Measurements from ENCODE around the gene UBFD1.
"Not testable (repeated sequence)": the region's sequence is repeated elsewhere in the genome, so short reads cannot be mapped to it uniquely, and the experiment has no call there.

Gene UBFD1, protein sequence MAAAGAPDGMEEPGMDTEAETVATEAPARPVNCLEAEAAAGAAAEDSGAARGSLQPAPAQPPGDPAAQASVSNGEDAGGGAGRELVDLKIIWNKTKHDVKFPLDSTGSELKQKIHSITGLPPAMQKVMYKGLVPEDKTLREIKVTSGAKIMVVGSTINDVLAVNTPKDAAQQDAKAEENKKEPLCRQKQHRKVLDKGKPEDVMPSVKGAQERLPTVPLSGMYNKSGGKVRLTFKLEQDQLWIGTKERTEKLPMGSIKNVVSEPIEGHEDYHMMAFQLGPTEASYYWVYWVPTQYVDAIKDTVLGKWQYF

DNA sequence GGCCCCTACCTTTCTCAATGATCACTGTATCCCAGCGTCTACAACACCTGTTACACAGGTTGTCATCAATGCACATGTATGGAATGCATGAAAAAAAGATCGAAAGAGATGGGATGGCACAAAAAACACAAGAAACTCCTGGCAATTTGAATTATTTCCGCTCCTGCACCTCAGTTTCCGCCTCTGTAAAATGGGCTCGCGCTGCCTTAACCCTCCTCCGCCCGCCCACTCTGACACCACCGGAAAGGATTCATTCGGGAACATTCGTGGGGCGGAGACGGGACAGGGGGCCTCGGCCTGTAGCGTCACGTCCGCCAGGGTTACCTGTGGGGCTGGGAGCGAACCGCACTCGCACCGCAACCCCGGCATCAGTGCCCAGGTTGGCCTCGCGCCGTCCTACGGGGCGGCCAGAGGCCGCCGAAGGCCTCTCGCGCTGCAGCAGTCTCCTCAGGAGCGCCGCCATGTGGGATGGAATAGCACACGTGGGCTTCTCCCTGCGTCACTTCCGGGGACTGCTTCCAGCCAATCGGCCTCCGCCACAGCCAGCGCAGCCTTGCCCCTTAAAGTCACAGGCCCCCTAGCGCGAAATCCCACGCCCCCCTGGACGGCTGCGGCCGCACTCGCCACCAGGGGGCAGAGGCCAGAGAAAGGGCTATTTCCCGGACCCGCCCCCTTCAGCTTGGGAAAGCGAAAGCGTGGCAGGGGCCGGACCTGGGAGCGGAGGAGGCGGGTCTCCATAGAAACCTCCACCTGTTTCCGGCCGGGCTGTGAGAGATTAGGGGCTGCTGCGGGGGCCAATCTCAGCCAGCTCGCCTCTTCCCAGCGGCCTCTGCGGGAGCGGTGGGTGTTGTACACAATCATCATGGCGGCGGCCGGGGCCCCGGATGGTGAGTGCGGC, at the start of gene UBFD1, which contains the start of gene EARS2:
Gene UBFD1, plus strand, starts transcription at position 847 of the 898 bp plus-strand sequence. Its CDS starts 16 bp downstream, at position 863.
Gene EARS2, minus strand, starts transcription at position 470 of the 898 bp plus-strand sequence. Its CDS starts 7 bp downstream, at position 463.
- FAIRE-seq = no peak

DNA sequence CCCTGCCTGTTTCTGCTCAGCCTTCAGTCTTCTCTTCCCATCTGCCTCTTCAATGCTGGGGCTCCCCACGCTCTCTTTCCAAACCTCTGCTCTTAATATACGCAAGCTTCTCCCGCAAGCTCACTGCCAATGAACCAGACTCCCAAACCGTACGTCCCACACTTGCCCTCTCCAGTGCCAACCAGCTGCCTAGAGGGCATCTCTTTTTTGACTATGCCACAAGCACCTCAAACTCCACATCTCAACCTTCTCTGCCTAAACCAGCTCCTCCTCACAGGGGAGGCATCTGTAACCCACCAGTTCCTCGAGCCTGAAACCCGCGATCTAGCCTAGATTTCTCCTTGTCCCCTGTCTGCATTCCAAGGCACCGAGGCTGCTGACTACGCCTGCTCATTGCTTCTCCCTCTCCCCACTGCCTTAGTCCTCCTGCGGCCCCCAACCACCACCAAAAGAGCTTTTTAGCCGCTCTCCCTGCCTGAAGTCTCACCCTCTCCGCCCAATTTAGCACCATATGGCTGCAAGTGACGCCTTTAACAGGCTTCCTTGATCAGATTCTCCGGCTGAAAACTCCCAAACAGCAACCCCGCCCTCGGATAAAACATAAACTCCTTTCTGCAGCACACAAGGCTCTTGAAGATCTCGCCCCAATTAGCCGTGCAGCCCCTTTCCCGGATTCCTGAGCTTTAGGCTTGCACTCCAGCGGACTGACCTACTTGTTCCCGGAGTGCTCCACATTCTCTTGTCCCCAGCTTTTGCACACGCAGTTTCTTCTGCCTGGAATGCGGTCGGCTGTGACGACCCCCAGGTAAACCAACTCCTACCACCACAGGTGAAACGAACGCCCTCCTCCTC, 48.7 kb upstream of the UBFD1 start:
- FAIRE-seq = no peak

DNA sequence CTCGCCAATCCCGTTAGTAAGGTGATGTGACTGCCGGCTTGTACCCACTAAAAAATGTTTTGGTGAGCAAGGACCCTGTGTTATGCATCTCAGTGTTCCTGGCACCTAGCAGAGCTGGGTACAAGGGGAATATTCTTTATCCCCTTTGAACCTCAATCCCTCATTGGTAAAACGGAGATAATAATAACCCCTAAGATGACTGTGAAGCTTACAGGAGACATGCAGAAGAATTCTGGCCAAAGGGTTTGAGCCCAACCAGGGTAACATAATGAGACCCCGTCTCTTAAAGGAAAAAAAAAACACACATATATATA, 48.1 kb upstream of the UBFD1 start:
- FAIRE-seq = no peak

DNA sequence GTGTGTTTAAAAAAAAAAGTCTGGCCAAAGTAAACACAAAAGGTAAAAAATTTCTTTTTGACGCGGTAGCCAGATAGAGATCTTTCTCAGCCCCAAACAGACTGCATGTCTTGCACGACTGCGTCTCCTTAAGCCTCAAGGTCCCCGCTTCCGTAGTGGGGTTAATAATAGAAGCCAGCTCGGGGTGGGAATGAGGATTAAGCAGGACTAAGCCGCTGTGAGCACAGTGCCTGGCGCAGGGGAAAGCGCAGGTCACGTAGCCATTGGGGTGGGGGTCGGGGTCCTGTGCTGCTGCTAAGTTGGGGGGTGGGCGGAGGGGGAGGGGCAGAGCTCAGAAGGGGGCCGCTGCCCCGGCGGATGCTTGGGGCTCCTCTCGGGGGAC, 47.8 kb upstream of the UBFD1 start:
- no peak for FAIRE-seq

DNA sequence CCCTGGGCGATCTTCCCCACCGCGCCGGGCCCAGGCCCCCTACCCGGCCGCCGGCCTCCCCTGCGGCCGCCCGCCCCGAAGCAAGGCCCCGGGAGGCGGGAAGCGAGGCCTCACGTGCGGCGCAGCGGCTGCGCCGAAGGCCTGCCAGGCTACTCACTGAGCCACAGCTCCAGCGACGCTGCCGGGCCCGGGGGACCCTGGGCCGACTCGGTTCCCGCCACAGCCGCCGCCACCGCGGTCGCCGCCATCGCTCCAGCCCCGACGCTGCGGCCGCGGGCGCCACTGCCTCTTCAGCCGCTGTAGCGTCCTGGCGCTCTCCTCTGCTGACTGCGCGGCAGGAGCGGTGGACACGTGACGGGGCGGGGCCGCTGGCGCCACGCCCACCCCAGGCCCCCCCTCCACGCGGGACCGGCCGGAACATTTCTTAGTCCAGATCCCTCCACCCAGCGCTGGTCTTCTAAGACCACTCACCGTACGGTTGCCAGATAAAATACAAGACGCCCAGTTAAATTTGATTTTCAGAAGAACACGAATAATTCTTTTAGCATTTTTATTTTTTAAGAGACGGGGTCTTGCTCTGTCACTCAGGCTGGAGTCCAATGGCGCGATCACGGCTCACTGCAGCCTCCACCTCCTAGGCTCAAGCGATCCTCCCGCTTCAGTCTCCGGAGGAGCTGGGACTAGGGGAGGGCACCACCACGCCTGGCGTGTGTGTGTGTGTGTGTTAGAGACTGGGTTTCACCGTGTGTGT, 47.2 kb upstream of the UBFD1 start, which contains the start of gene GGA2:
Gene GGA2, minus strand, starts transcription at position 331 of the 751 bp plus-strand sequence. Its CDS starts 83 bp downstream, at position 248.
- FAIRE-seq = no peak

DNA sequence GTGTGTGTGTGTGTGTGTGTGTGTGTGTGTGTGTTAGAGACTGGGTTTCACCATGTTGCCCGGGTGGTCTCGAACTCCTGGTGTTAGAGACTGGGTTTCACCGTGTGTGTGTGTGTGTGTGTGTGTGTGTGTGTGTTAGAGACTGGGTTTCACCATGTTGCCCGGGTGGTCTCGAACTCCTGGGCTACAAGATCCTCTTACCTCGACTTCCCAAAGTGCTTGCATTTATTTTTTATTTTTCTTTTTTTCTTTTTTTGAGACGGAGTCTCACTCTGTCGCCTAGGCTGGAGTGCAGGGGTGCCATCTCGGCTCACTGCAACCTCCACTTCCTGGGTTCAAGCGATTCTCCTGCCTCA, 46.6 kb upstream of the UBFD1 start:
- FAIRE-seq = not testable (repeated sequence)

DNA sequence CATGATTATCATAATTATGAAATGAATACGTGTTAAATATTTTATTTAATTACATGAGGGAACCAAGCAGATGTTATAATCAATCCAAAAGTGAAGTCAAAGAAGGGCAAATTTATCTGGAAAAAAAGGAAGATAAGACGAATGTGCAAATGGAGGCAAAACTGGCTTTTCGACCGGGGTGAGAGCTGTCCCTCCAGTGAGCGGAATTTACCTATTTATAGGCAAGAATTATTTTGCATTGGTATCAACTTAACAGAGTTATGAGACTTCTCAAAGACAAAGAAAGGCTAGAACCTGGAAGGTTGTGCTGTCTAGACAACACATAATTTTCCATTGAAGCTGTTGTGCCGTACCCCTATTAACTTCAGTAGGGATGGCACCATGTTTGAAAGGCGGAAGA, 45.8 kb upstream of the UBFD1 start:
- no peak for FAIRE-seq

DNA sequence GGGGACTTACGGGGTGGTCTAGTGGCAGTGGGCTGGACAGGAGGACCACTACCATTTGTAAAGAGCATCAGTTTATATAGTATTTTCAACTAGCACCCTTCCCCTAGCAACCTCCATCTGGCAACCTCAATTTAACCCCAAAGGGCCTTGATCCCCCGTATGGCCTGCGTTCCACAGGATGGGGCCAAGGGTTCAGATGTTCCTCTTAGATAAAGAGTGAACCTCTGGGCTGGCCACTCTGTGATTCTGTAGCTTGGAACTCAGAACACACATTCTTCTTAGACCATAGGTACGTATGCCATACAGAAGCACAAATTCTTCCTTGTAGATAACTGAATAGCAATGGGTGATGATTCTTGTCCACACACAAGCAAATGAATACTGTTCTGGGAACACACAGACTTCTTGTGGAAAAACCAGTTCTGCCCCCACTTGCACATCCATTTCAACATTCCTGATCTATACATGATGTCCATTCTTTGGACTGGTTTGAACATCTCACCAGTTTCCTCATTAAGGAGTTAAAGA, 45.3 kb upstream of the UBFD1 start:
- no peak for FAIRE-seq

DNA sequence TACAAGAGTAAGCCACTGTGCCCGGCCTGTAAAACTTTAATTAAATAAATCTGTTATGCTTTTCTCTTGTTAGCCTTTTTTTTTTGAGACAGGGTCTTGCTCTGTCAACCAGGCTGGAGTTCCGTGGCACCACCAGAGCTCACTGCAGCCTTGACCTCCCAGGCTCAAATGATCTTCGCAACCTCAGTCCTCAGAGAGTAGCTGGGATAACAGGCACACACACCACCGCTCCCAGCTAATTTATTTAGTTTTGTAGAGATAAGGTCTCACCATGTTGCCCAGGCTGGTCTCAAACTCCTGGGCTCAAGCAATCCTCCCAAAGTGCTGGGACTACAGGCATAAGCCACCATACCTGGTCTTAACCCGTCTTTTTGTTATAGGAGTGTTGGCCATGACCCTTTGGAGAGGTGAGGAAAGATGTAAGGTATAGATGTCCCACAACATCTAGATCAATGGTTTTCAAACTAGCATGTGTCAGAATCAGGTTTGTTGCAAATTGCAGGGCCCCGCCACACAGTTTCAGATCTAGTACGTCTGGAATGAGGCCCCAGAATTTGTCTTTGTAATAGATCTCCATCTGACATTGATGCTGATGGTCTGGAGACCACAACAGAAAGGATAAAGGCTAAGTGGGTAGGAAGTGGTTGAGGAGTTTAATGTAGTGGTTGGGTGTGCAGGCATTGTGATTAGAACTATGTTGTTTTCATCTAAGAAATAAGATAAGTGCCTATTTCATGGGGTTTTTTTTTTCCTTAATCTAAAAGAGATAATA, 43.0 kb upstream of the UBFD1 start:
- no peak for FAIRE-seq

DNA sequence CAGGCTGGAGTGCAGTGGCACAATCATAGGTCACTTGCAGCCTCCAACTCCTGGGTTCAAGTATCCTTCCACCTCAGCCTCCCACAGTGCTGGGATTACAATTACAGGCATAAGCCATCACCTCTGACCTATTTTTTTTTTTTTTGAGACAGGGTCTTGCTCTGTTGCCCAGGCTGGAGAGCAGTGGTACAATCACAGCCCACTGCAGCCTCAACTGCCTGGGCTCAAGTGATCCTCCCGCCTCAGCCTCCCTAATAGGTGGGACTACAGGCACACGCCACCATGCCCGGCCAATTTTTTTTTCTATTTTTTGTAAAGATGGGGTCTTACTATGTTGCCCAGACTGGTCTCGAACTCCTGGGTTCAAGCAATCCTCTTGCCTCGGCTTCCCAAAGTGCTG, 41.6 kb upstream of the UBFD1 start:
- no peak for FAIRE-seq

DNA sequence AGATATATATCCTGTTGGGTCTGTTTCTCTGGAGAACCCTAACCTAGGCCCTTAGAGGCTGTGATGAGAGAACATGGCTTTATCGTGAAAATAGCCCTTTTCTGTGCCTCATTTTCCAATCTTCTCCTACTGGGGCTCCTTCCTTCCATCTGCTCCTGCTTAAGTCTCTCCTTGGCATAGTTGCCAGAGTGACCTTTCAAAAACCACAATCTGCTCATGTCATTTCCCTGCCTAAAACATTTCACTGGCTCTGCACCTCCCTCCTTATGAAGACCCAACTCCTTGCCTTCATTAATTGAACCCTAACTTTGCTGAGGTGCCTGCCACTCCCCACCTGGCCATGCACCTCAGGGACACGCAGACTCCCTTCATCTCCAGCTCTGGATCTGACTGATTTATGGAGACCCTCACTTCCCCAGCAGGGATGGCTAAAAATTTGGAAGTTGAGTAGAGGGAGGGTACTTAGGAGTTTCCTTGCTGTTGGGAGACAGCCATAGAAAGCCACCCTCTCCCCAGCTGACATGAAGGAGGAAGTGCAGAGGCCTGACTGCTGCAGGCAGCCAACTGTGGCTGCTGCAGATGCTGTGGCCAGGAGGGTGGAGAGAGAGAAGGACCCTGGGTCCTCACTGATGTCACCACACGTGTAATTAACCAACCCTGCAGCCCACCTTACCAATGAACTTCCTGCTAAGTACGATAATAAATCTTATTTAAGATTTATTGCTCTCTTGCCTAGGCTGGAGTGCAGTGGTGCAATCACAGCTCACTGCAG, 41.0 kb upstream of the UBFD1 start:
- FAIRE-seq = no peak

DNA sequence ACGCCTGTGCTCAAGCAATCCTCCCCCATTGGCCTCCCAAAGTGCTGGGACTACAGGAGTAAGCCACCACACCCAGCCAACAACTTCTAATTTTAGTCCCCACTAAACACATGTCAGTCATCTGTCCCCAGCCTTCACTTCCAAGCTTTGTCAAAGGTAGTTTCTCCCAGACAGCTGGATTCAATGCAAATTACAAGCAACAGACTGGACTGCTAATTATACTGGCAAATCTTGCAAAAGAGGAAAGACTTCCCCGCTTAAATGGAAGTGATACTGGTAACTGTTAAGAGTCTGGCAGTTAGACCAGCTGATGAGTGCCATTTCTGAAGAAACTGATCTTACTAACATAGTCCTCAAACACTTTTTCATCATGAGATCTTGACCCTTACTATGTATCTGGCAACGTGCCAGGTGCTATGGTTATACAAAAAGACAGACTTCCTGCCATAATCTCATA, 39.1 kb upstream of the UBFD1 start:
- FAIRE-seq = no peak

DNA sequence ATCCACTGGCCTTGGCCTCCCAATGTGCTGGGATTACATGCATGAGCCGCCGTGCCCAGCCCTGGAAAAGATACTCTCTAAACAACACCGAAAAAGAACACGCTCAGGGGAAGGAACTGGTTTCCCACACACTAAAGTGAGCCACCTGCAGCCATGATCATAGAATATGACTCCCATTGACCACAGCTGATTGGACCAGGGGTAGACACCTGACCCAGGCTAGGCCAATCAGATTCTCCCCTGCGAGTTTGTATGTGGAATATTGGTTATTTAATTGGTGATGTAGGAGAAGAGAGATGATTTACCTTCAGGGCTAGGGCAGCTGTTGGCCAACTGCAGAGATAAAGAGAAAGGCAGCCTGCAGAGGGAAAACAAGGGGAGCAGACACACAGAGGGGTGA, 38.2 kb upstream of the UBFD1 start:
- no peak for FAIRE-seq

DNA sequence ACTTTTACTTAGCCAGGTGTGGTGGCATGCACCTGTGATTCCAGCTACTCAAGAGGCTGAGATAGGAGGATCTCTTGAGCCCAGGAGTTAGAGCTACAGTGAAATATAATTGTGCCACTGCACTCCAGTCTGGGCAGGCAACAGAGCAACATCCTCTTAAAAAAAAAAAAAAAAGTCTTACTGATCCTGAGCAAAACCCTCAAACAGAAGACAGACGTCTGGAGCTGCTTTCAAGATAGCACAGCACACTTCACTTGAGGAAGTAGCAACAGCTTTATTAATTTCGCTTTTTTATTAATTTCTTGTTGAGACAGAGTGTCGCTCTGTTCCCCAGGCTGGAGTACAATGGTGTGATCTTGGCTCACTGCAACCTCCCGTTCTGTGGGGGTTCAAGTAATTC, 37.0 kb upstream of the UBFD1 start:
- FAIRE-seq = no peak

DNA sequence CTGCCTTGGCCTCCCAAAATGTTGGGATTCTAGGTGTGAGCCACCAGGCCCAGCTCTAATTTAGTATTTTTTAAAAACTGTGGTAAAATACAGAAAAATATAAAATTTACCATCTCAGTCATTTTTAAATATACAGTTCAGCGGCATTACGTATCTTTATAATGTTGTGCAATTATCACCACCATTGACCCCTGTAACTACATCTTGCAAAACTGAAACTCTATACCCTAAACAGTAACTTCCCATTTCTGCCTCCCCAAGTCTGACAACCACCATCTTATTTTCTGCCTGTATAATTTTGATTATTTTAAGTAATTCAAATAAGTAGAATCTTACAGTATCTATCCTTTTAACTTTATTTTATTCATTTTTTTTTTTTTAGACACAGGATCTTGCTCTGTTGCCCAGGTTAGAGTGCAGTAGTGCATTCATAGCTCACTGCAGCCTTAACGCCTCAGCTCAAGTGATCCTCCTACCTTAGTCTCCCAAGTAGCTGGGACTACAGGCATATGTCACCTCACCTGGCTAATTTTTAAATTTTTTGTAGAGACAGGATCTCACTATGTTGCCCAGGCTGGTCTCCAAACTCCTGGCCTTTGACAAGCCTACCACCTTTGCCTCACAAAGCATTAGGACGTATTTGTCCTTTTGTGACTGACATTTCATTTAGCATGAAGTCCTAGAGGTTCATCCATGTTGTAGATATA, 36.3 kb upstream of the UBFD1 start:
- FAIRE-seq = no peak

DNA sequence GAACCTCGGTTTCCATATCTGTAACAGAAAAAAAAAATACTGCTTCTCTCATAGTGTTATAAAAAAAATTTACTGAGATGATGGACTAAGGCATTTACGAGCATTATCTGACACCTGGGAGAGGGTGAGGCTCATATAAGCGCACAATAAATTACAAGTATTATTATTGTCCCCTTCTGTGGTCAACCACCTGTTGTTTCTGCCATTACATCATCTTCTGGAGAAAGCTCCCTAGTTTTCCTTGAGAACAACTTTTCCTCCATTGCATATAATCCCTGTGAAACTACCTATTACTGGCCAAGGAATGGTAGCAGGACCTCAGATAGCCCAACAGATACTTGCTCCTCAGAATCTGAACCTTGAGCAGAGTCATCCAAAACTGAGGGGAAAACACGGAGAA, 35.6 kb upstream of the UBFD1 start:
- FAIRE-seq = no peak

DNA sequence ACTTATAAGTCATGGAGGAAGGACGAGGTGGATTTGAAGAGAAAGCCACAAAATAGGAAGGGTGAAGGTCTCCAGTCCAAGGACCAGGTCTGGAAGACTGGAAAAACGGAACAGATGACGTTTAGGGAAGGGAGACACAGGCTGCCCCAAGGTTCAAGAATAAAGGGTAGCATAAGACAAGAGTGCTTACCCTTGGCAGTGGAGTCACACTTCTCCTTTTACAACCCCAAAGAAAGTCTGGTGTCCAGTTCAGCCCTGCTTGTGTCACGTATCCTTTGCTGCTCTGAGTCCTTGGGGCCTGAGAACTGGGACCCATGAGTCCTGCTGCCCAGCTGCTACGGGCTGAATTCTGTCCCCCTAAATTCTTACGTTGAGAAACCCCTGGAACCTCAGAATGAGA, 34.2 kb upstream of the UBFD1 start:
- no peak for FAIRE-seq

DNA sequence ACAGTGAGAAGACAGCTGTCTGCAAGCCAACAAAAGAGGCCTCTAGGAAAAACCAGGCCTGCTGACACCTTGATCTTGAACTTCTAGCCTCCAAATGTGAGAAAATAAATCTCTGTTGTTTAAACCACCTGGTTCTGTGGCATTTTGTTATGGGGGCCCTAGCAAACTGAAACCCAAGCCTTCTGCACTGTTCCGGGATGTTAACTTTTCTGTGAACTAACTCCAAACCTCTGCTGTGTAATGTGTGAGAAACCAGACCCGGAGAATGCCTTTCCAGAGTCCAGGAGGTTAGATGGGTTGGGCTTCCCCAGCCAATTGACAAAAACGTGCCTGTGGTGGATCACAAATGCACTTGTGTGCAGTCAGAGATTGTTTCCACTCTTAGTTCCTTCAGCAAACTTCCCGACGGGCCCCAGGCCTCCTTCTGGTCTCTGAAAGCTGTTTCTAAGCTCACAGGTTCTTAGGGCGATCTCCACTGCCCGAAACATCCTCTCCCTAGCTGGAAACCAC, 33.6 kb upstream of the UBFD1 start:
- no peak for FAIRE-seq

DNA sequence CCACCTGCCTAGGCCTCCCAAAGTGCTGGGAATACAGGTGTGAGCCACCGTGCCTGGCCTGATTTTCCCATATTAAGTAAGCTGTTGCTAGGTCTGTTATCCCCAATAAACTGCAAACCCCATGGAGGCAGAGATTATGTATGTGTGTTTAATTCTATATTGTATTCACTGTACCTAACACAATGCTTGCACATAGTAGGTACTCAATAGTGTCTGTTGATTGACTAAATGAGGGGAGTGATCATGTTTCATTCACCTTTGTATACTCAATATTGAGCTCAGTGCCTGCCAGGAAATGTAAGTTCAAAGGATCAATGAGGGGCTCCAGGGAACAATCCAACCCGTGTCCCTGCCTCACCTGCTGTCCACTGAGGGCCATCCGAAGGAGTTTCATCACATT, 32.6 kb upstream of the UBFD1 start:
- no peak for FAIRE-seq
